ENCODE measurements around the gene NECTIN2.
"Not testable (repeated sequence)": the region's sequence is repeated elsewhere in the genome, so short reads cannot be mapped to it uniquely, and the experiment has no call there.

NECTIN2 gene

GRCh38 chr19:44851427-44851826, 5.3 kb downstream of the NECTIN2 start:
- no peak for DNase-seq (ENCODE audit: low spot score)

GRCh38 chr19:44855606-44856005, 9.5 kb downstream of the NECTIN2 start:
- DNase-seq (ENCODE audit: low spot score): no peak

GRCh38 chr19:44856421-44857083, 10.5 kb downstream of the NECTIN2 start:
- DNase-seq (ENCODE audit: low spot score): no peak

- no peak for DNase-seq (ENCODE audit: low spot score)
Measured at GRCh38 chr19:44857837-44858236, 11.7 kb downstream of the NECTIN2 start.

GRCh38 chr19:44861576-44861975, 15.5 kb downstream of the NECTIN2 start:
- DNase-seq (ENCODE audit: low spot score): not testable (repeated sequence)

- no peak for DNase-seq (ENCODE audit: low spot score)
Measured at GRCh38 chr19:44863990-44864389, 17.9 kb downstream of the NECTIN2 start.

- no peak for DNase-seq (ENCODE audit: low spot score)
Measured at GRCh38 chr19:44865196-44865767, 19.2 kb downstream of the NECTIN2 start.

- no peak for DNase-seq (ENCODE audit: low spot score)
Measured at GRCh38 chr19:44866664-44867063, 20.6 kb downstream of the NECTIN2 start.

GRCh38 chr19:44867578-44867977, 21.5 kb downstream of the NECTIN2 start:
- DNase-seq (ENCODE audit: low spot score): no peak

- no peak for DNase-seq (ENCODE audit: low spot score)
Measured at GRCh38 chr19:44869733-44870470, 23.8 kb downstream of the NECTIN2 start.

- no peak for DNase-seq (ENCODE audit: low spot score)
Measured at GRCh38 chr19:44871809-44872208, 25.7 kb downstream of the NECTIN2 start.

- no peak for DNase-seq (ENCODE audit: low spot score)
Measured at GRCh38 chr19:44872661-44873060, 26.6 kb downstream of the NECTIN2 start.

- DNase-seq (ENCODE audit: low spot score): no peak
Measured at GRCh38 chr19:44874317-44874716, 28.2 kb downstream of the NECTIN2 start.

- DNase-seq (ENCODE audit: low spot score): no peak
Measured at GRCh38 chr19:44875666-44876451, 29.8 kb downstream of the NECTIN2 start.

- DNase-seq (ENCODE audit: low spot score): no peak
Measured at GRCh38 chr19:44876930-44877535, 30.9 kb downstream of the NECTIN2 start.

GRCh38 chr19:44878120-44878865, 32.2 kb downstream of the NECTIN2 start:
- no peak for DNase-seq (ENCODE audit: low spot score)

GRCh38 chr19:44879309-44880065, 33.4 kb downstream of the NECTIN2 start:
- no peak for DNase-seq (ENCODE audit: low spot score)

GRCh38 chr19:44882063-44882462, 36.0 kb downstream of the NECTIN2 start:
- no peak for DNase-seq (ENCODE audit: low spot score)

- DNase-seq (ENCODE audit: low spot score): not testable (repeated sequence)
Measured at GRCh38 chr19:44882619-44883397, 36.7 kb downstream of the NECTIN2 start.

- no peak for DNase-seq (ENCODE audit: low spot score)
Measured at GRCh38 chr19:44883922-44884321, 37.8 kb downstream of the NECTIN2 start.
